HEK293 (cell line): Measurements from ENCODE around the gene RLN3.

Source experiments
- CTCF ChIA-PET: fragments of 350-600 bp; formaldehyde crosslinking; extraction: SDS; loops from one replicate; lab custom pipeline; 2021; ENCODE audit warnings: antibody characterized with exemption; lab: Yijun Ruan, JAX
- POLR2A ChIA-PET: fragments of 300-600 bp; formaldehyde crosslinking; extraction: SDS; loops from one replicate; lab custom pipeline; 2020; ENCODE audit warnings: antibody characterized with exemption, inconsistent platforms; lab: Yijun Ruan, JAX
- H3K27ac ChIP-seq: fragments of 200-500 bp; sonication (Bioruptor generic); 2 replicates; pipeline ENCODE4 v1.5.1; 2014; ENCODE audit warnings: low read depth, low read length, control low read depth, inconsistent platforms; ENCODE audit errors: extremely low read depth
- H3K36me3 ChIP-seq, 2 experiments: fragments of 200-500 bp in 1 of 2; sonication (Bioruptor generic) in 1 of 2; 1 replicate in 1 of 2; 2 replicates in 1 of 2; pipeline ENCODE4 v1.5.1; 2014 to 2017; ENCODE audit warnings: inconsistent platforms in 2 of 2, low read length in 2 of 2; ENCODE audit not compliant: control insufficient read depth in 2 of 2, insufficient read depth in 1 of 2
- H3K4me1 ChIP-seq: fragments of 200-500 bp; sonication (Bioruptor generic); 2 replicates; pipeline ENCODE4 v1.5.1; 2014; ENCODE audit warnings: mild to moderate bottlenecking, low read length, inconsistent platforms; ENCODE audit not compliant: control insufficient read depth, insufficient read depth
- H3K4me3 ChIP-seq: 2 replicates; pipeline ENCODE4 v1.5.1; 2011; ENCODE audit warnings: low read depth, mild to moderate bottlenecking, control low read depth, low read length, moderate library complexity
- H3K9me3 ChIP-seq: fragments of 200-500 bp; sonication (Bioruptor generic); 2 replicates; pipeline ENCODE4 v1.5.1; 2014; ENCODE audit warnings: low read depth, low read length, inconsistent platforms; ENCODE audit not compliant: control insufficient read depth, insufficient read depth
- HIC1 ChIP-seq: fragments of 450-650 bp; formaldehyde crosslinking; IDR thresholded peaks from 2 replicates; pipeline ENCODE4 v1.5.1; 2016; ENCODE audit warnings: missing biosample characterization, missing genetic modification characterization
- KLF8 ChIP-seq: fragments of 450-650 bp; formaldehyde crosslinking; IDR thresholded peaks from 2 replicates; pipeline ENCODE4 v1.5.1; 2016; ENCODE audit warnings: missing biosample characterization, missing genetic modification characterization
- PRDM6 ChIP-seq: fragments of 450-650 bp; formaldehyde crosslinking; IDR thresholded peaks from 2 replicates; pipeline ENCODE4 v1.5.1; 2017; ENCODE audit warnings: missing biosample characterization, missing genetic modification characterization
- SCRT1 ChIP-seq: fragments of 450-650 bp; formaldehyde crosslinking; IDR thresholded peaks from 2 replicates; pipeline ENCODE4 v1.5.1; 2016; ENCODE audit warnings: missing biosample characterization, missing genetic modification characterization, borderline replicate concordance
- SCRT2 ChIP-seq: fragments of 450-650 bp; formaldehyde crosslinking; IDR thresholded peaks from 2 replicates; pipeline ENCODE4 v1.5.1; 2016; ENCODE audit warnings: missing biosample characterization, missing genetic modification characterization
- SETDB1 ChIP-seq: IDR thresholded peaks from one replicate; pipeline ENCODE4 v1.6.1; 2017; ENCODE audit warnings: mild to moderate bottlenecking, low read length, moderate library complexity, mixed read lengths; ENCODE audit not compliant: insufficient read length
- SP2 ChIP-seq: fragments of 450-650 bp; formaldehyde crosslinking; IDR thresholded peaks from 2 replicates; pipeline ENCODE4 v1.5.1; 2016; ENCODE audit warnings: missing biosample characterization, missing genetic modification characterization
- ZBTB20 ChIP-seq: fragments of 450-650 bp; formaldehyde crosslinking; IDR thresholded peaks from 2 replicates; pipeline ENCODE4 v1.5.1; 2016; ENCODE audit warnings: missing biosample characterization, missing genetic modification characterization
- ZBTB6 ChIP-seq: fragments of 450-650 bp; formaldehyde crosslinking; IDR thresholded peaks from 2 replicates; pipeline ENCODE4 v1.5.1; 2017; ENCODE audit warnings: missing biosample characterization, missing genetic modification characterization
- ZEB2 ChIP-seq: fragments of 450-650 bp; formaldehyde crosslinking; IDR thresholded peaks from 2 replicates; pipeline ENCODE4 v1.5.1; 2016; ENCODE audit warnings: missing biosample characterization, missing genetic modification characterization
- ZNF112 ChIP-seq: fragments of 450-650 bp; formaldehyde crosslinking; IDR thresholded peaks from 2 replicates; pipeline ENCODE4 v1.5.0; 2017; ENCODE audit warnings: missing biosample characterization, missing genetic modification characterization
- ZNF132 ChIP-seq: fragments of 450-650 bp; formaldehyde crosslinking; IDR thresholded peaks from 2 replicates; pipeline ENCODE4 v1.5.1; 2017; ENCODE audit warnings: missing biosample characterization, missing genetic modification characterization, borderline replicate concordance
- ZNF239 ChIP-seq: fragments of 450-650 bp; formaldehyde crosslinking; IDR thresholded peaks from 2 replicates; pipeline ENCODE4 v1.5.1; 2016; ENCODE audit warnings: missing biosample characterization, missing genetic modification characterization
- ZNF324 ChIP-seq: fragments of 450-650 bp; formaldehyde crosslinking; IDR thresholded peaks from 2 replicates; pipeline ENCODE4 v1.5.1; 2016; ENCODE audit warnings: missing biosample characterization, missing genetic modification characterization
- ZNF341 ChIP-seq: fragments of 450-650 bp; formaldehyde crosslinking; IDR thresholded peaks from 2 replicates; pipeline ENCODE4; 2016; ENCODE audit warnings: low read depth, missing biosample characterization, missing genetic modification characterization
- ZNF362 ChIP-seq: fragments of 450-650 bp; formaldehyde crosslinking; IDR thresholded peaks from 2 replicates; pipeline ENCODE4 v1.5.1; 2016; ENCODE audit warnings: missing biosample characterization, missing genetic modification characterization
- ZNF626 ChIP-seq: fragments of 450-650 bp; sonication (Bioruptor Pico); formaldehyde crosslinking; IDR thresholded peaks from 2 replicates; pipeline ENCODE4 v1.5.1; 2018; ENCODE audit warnings: missing biosample characterization, missing genetic modification characterization, inconsistent platforms
- TF ChIP-seq, protein P1 (sequence below): fragments of 450-650 bp; formaldehyde crosslinking; IDR thresholded peaks from 2 replicates; pipeline ENCODE4 v1.5.1; 2016; ENCODE audit warnings: missing biosample characterization, missing genetic modification characterization
- TF ChIP-seq, protein P2 (sequence below): fragments of 450-650 bp; formaldehyde crosslinking; IDR thresholded peaks from 2 replicates; pipeline ENCODE4 v1.5.1; 2017; ENCODE audit warnings: missing biosample characterization, missing genetic modification characterization

The RLN3 gene

DNA sequence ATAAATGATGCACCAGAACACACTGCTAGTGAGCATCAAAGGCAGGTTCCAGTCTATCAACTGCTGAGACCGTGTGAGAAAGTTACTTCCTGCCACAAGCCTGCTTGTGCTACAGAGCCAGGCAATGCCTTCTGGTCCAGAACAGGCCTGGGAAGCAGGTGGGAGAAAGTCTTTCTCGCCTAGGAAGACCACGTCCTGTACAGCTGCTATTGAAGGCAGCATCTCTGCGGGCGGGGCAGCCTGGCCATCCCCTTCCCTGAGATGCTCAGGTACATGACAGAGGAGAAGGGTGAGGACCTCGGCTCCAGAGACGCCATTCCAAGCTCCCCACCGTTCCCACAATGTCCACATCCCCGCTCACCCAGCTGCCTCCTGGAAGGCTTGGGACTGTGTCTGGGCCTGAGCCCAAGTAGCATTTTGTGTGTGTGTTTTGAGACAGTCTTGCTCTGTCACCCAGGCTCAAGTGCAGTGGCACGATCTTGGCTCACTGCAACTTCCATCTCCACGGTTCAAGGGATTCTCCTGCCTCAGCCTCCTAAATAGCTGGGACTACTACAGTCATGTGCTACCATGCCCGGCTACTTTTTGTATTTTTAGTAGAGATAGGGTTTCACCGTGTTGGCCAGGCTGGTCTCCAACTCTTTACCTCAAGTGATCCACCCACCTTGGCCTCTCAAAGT lies 25.2 kb upstream of the RLN3 start (continued):
- TF ChIP-seq, protein P1, sequence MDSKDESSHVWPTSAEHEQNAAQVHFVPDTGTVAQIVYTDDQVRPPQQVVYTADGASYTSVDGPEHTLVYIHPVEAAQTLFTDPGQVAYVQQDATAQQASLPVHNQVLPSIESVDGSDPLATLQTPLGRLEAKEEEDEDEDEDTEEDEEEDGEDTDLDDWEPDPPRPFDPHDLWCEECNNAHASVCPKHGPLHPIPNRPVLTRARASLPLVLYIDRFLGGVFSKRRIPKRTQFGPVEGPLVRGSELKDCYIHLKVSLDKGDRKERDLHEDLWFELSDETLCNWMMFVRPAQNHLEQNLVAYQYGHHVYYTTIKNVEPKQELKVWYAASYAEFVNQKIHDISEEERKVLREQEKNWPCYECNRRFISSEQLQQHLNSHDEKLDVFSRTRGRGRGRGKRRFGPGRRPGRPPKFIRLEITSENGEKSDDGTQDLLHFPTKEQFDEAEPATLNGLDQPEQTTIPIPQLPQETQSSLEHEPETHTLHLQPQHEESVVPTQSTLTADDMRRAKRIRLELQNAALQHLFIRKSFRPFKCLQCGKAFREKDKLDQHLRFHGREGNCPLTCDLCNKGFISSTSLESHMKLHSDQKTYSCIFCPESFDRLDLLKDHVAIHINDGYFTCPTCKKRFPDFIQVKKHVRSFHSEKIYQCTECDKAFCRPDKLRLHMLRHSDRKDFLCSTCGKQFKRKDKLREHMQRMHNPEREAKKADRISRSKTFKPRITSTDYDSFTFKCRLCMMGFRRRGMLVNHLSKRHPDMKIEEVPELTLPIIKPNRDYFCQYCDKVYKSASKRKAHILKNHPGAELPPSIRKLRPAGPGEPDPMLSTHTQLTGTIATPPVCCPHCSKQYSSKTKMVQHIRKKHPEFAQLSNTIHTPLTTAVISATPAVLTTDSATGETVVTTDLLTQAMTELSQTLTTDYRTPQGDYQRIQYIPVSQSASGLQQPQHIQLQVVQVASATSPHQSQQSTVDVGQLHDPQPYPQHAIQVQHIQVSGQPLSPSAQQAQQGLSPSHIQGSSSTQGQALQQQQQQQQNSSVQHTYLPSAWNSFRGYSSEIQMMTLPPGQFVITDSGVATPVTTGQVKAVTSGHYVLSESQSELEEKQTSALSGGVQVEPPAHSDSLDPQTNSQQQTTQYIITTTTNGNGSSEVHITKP (tag by site-specific recombination), result 0 out of 2 replicates have a peak, but pooled peaks have one; percentile 15

DNA sequence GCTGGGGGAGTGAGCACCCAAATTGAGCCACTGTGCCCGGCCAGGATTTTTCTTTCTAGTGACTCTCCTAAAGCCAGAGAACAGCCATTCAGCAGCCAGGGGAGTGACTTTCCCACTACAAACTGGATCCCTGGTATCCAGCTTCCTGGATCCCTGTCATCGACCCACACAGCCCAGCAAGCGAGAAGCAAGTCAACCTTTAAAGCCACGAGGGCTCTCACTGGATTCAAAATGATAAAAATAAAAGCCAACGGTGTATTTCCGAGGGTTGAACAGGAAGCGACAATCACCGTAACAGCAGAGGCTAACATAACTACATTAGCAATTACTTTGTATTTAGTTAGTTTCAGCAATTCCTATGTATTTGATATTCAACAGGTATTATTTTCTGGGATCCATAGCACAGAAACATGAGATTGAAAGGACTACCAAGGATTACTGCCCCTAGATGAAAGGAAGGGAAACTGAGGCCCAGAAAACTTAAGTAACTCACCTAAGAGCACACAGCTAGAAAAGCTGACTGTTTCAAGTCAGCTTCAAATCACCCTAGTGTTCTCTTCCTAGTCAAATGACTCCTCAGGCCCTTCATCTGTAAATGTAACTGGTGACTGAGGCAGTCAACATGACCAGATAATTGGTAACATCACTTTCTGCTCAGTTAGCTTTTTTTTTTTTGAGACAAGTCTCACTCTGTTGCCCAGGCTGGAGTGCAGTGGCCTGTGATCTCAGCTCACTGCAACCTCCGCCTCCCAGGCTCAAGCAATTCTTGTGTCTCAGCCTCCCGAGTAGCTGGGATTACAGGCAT lies 24.5 kb upstream of the RLN3 start:
- Histone ChIP-seq H3K27ac (no peak overlapping the region), H3K9me3 (no peaks in the 10 kb centered on the region), H3K4me3 (no peak overlapping the region), H3K36me3 (peaks cover 0 to 8% of the 10 kb centered on the region in 2 experiments; a peak in 2 of 3 replicates), H3K4me1 (no peaks in the 10 kb centered on the region)
- POLR2A ChIA-PET, result interaction anchor here (0.7 kb wide), 1 partner anchor 33 kb away, joined by 10 read pairs; no protein-coding TSS in a partner anchor
- TF ChIP-seq SETDB1 (no peak), ZNF341 (peak; percentile 64), ZBTB20 (tag by site-specific recombination) (peak; percentile 53), KLF8 (tag by site-specific recombination) (no peak), ZBTB6 (tag by site-specific recombination) (no peak), ZNF362 (tag by site-specific recombination) (no peak), SCRT2 (tag by site-specific recombination) (peak; percentile 84), ZNF626 (tag by site-specific recombination) (no peak), HIC1 (tag by site-specific recombination) (no peak), ZNF324 (tag by site-specific recombination) (no peak), SP2 (tag by site-specific recombination) (no peak), ZEB2 (tag by site-specific recombination) (0 out of 2 replicates have a peak, but pooled peaks have one; percentile 29), ZNF112 (tag by site-specific recombination) (no peak), PRDM6 (no peak), SCRT1 (tag by site-specific recombination) (peak; percentile 73; the same call in 1 of the 2 replicates), ZNF239 (tag by site-specific recombination) (no peak), ZNF132 (tag by site-specific recombination) (no peak)
- TF ChIP-seq, protein P2, sequence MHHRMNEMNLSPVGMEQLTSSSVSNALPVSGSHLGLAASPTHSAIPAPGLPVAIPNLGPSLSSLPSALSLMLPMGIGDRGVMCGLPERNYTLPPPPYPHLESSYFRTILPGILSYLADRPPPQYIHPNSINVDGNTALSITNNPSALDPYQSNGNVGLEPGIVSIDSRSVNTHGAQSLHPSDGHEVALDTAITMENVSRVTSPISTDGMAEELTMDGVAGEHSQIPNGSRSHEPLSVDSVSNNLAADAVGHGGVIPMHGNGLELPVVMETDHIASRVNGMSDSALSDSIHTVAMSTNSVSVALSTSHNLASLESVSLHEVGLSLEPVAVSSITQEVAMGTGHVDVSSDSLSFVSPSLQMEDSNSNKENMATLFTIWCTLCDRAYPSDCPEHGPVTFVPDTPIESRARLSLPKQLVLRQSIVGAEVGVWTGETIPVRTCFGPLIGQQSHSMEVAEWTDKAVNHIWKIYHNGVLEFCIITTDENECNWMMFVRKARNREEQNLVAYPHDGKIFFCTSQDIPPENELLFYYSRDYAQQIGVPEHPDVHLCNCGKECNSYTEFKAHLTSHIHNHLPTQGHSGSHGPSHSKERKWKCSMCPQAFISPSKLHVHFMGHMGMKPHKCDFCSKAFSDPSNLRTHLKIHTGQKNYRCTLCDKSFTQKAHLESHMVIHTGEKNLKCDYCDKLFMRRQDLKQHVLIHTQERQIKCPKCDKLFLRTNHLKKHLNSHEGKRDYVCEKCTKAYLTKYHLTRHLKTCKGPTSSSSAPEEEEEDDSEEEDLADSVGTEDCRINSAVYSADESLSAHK (tag by site-specific recombination), result 0 out of 2 replicates have a peak, but pooled peaks have one; percentile 23
- CTCF ChIA-PET, result interaction anchor here (0.6 to 2.1 kb wide), 3 partner anchors 68 to 394 kb away, joined by 3 to 4 read pairs (median 4); no protein-coding TSS in a partner anchor
